HepG2 (cell line): ENCODE measurements around the gene SNIP1. TPM values are rescaled to one million over a fixed set of nuclear protein-coding genes. Genes with fewer than 3 reads are reported as not detected.

Source experiments
- BHLHE40 ChIP-seq: IDR thresholded peaks from 2 replicates; pipeline ENCODE4 v1.6.1; 2011; ENCODE audit warnings: low read length, improper control_type of control experiment
- CENPX ChIP-seq: sonication (generic); formaldehyde crosslinking; IDR thresholded peaks from 2 replicates; pipeline ENCODE4 v1.9.0; 2021; ENCODE audit warnings: mild to moderate bottlenecking, missing genetic modification reagents, moderate library complexity
- CHD2 ChIP-seq: IDR thresholded peaks from 2 replicates; pipeline ENCODE4 v1.6.1; 2011; ENCODE audit warnings: low read depth, low read length, improper control_type of control experiment
- ERF ChIP-seq: IDR thresholded peaks from 2 replicates; pipeline ENCODE4 v1.6.1; 2018; ENCODE audit warnings: missing biosample characterization, missing genetic modification reagents
- GATA4 ChIP-seq: sonication (generic); IDR thresholded peaks from 2 replicates; pipeline ENCODE4 v1.6.1; 2016; ENCODE audit warnings: antibody characterized with exemption, low read depth, borderline replicate concordance
- HINFP ChIP-seq: sonication (generic); formaldehyde crosslinking; IDR thresholded peaks from 2 replicates; pipeline ENCODE4 v1.4.0; 2020; ENCODE audit warnings: low read depth, mild to moderate bottlenecking, missing genetic modification reagents
- HMGA1 ChIP-seq: sonication (generic); formaldehyde crosslinking; conservative IDR thresholded peaks from 2 replicates; pipeline ENCODE4 v1.4.0; 2020; ENCODE audit warnings: missing genetic modification reagents
- ISL2 ChIP-seq: sonication (generic); formaldehyde crosslinking; IDR thresholded peaks from 2 replicates; pipeline ENCODE4 v1.5.0; 2020; ENCODE audit warnings: missing genetic modification reagents
- MIER3 ChIP-seq: IDR thresholded peaks from 2 replicates; pipeline ENCODE4 v1.6.1; 2016; ENCODE audit warnings: missing compliant biosample characterization, borderline replicate concordance
- PAXIP1 ChIP-seq: sonication (generic); formaldehyde crosslinking; conservative IDR thresholded peaks from 2 replicates; pipeline ENCODE4 v1.4.0; 2020; ENCODE audit warnings: mild to moderate bottlenecking, missing genetic modification reagents, moderate library complexity
- RARG ChIP-seq: sonication (generic); formaldehyde crosslinking; IDR thresholded peaks from 2 replicates; pipeline ENCODE4 v1.4.0; 2020; ENCODE audit warnings: low read depth, mild to moderate bottlenecking, missing genetic modification reagents
- ZBTB44 ChIP-seq: sonication (generic); formaldehyde crosslinking; IDR thresholded peaks from 2 replicates; pipeline ENCODE4 v1.4.0; 2020; ENCODE audit warnings: missing genetic modification reagents
- ZC3H13 ChIP-seq: sonication (generic); formaldehyde crosslinking; IDR thresholded peaks from 2 replicates; pipeline ENCODE4 v1.8.1; 2023; ENCODE audit warnings: mild to moderate bottlenecking, missing genetic modification reagents, moderate library complexity
- ZIK1 ChIP-seq: sonication (generic); formaldehyde crosslinking; IDR thresholded peaks from 2 replicates; pipeline ENCODE4 v1.5.0; 2020; ENCODE audit warnings: mild to moderate bottlenecking, low read depth, missing genetic modification reagents, borderline replicate concordance
- ZNF263 ChIP-seq: sonication (generic); formaldehyde crosslinking; IDR thresholded peaks from 2 replicates; pipeline ENCODE4 v1.4.0; 2020; ENCODE audit warnings: missing genetic modification reagents
- ZNF317 ChIP-seq: sonication (generic); formaldehyde crosslinking; IDR thresholded peaks from 2 replicates; pipeline ENCODE4 v1.5.0; 2020; ENCODE audit warnings: mild to moderate bottlenecking, missing genetic modification reagents
- ZNF431 ChIP-seq: sonication (generic); formaldehyde crosslinking; IDR thresholded peaks from 2 replicates; pipeline ENCODE4 v1.9.0; 2022; ENCODE audit warnings: missing genetic modification reagents, low read depth, mild to moderate bottlenecking, borderline replicate concordance
- ZNF629 ChIP-seq: sonication (generic); formaldehyde crosslinking; conservative IDR thresholded peaks from 2 replicates; pipeline ENCODE4 v1.5.0; 2020; ENCODE audit warnings: missing genetic modification reagents
- ZNF749 ChIP-seq: sonication (generic); formaldehyde crosslinking; IDR thresholded peaks from 2 replicates; pipeline ENCODE4 v1.8.0; 2022; ENCODE audit warnings: mild to moderate bottlenecking, missing genetic modification reagents, moderate library complexity, borderline replicate concordance
- ZNF772 ChIP-seq: sonication (generic); formaldehyde crosslinking; IDR thresholded peaks from 2 replicates; pipeline ENCODE4 v1.5.0; 2020; ENCODE audit warnings: mild to moderate bottlenecking, missing genetic modification reagents
- polyA plus RNA-seq, 8 experiments: library from polyadenylated mRNA; depleted of rRNA in 3 of 8; stranded (reverse) in 7 of 8; unstranded in 1 of 8; fragments of >200 nt; fragmentation: Illumina TruSeq in 4 of 8; extraction: Trizol in 4 of 8; gene quantifications; 2 replicates each; pipeline versions ENCODE4 v1.2.1 to v1.2.3, GENCODE V29; 2011 to 2016; ENCODE audit warnings: low read depth in 4 of 8, missing spikeins in 1 of 8, mixed read lengths in 1 of 8; ENCODE audit not compliant: insufficient read depth in 1 of 8
- total RNA-seq, 5 experiments: library from RNA; depleted of rRNA; stranded (reverse); fragments of >200 nt; fragmentation: Illumina TruSeq; extraction: Trizol; gene quantifications; 2 replicates each; pipeline ENCODE4 v1.2.3, GENCODE V29; 2016; ENCODE audit warnings: low read depth in 1 of 5

SNIP1 gene
- total and polyA plus RNA-seq, 2 of the 13 experiments (the other 11 are each of a cell fraction or from before 2014, with no cell fraction given): 5.5 to 11.2 TPM

- no peak for TF ChIP-seq ZBTB44
- no peak for TF ChIP-seq CENPX (CRISPR knock-in tag)
- no peak; the same call in 1 of the 2 replicates for TF ChIP-seq HINFP (CRISPR knock-in tag)
- no peak for TF ChIP-seq ZIK1 (CRISPR knock-in tag)
- no peak for TF ChIP-seq ZC3H13 (CRISPR knock-in tag)
- no peak for TF ChIP-seq HMGA1 (CRISPR knock-in tag)
- TF ChIP-seq GATA4: no peak
- no peak; the same call in 1 of the 2 replicates for TF ChIP-seq ZNF317 (CRISPR knock-in tag)
- no peak for TF ChIP-seq ZNF431 (CRISPR knock-in tag)
- TF ChIP-seq RARG (CRISPR knock-in tag): no peak
- TF ChIP-seq ISL2 (CRISPR knock-in tag): peak; percentile 65
- TF ChIP-seq BHLHE40: peak; percentile 97
- peak; percentile 77; the same call in 1 of the 2 replicates for TF ChIP-seq MIER3 (CRISPR knock-in tag)
- no peak for TF ChIP-seq ZNF772 (CRISPR knock-in tag)
- TF ChIP-seq ZNF629 (CRISPR knock-in tag): no peak
- TF ChIP-seq PAXIP1 (CRISPR knock-in tag): no peak
- TF ChIP-seq ERF (CRISPR knock-in tag): peak; percentile 49; the same call in 1 of the 2 replicates
- TF ChIP-seq CHD2: no peak
- no peak for TF ChIP-seq ZNF263
- TF ChIP-seq ZNF749 (CRISPR knock-in tag): no peak
These were observed at the start of gene SNIP1 (continued) for GRCh38 chr1:37553927-37554808.
